ENCODE measurements around the gene TRIM42. TPM values are rescaled to one million over a fixed set of nuclear protein-coding genes. Genes with fewer than 3 reads are reported as not detected.

The TRIM42 gene
- total RNA-seq, 1 experiment from 2014 or later: not detected

GRCh38 chr3:140726066-140726465 lies 48.2 kb downstream of the TRIM42 start:
- Histone ChIP-seq H3K4me3 (ENCODE audit: low read depth, low read length, poor library complexity, severe bottlenecking) (no peak overlapping the region), H3K27ac (ENCODE audit: low read depth, low read length, poor library complexity, severe bottlenecking) (no peak overlapping the region), H3K4me1 (ENCODE audit: insufficient read depth, low read length, poor library complexity, severe bottlenecking) (no peaks in the 10 kb centered on the region), H3K36me3 (ENCODE audit: insufficient read depth, low read length, poor library complexity, severe bottlenecking) (no peaks in the 10 kb centered on the region), H3K27me3 (replicated peaks; ENCODE audit: insufficient read depth, low read depth, low read length, poor library complexity) (no peaks in the 10 kb centered on the region), H3K9me3 (ENCODE audit: low read depth, low read length, poor library complexity, severe bottlenecking) (no peaks in the 10 kb centered on the region)
- intact Hi-C loops (cut with micrococcal nuclease; ENCODE audit: unreplicated experiment): no loop called here
- BruUV-seq (replicated peaks): no TSS peak
- DNase-seq (ENCODE audit: low spot score): no peak
- CTCF ChIA-PET: no interaction called here
- TF ChIP-seq CTCF (conservative IDR thresholded peaks at IDR 0.05; ENCODE audit: low read depth, low read length) (no peak), EZH2 (IDR thresholded peaks at IDR 0.05; ENCODE audit: borderline replicate concordance, low read depth, low read length, poor library complexity, severe bottlenecking) (no peak)
- POLR2A ChIA-PET (ENCODE audit: low non-redundant PET): no interaction called here

- TF ChIP-seq EZH2 (IDR thresholded peaks at IDR 0.05; ENCODE audit: borderline replicate concordance, low read depth, low read length, poor library complexity, severe bottlenecking) (no peak), CTCF (conservative IDR thresholded peaks at IDR 0.05; ENCODE audit: low read depth, low read length) (no peak)
- no peaks in the 10 kb centered on the region for H3K36me3 ChIP-seq (ENCODE audit: insufficient read depth, low read length, poor library complexity, severe bottlenecking)
- intact Hi-C loops (cut with micrococcal nuclease; ENCODE audit: unreplicated experiment): no loop called here
- H3K4me3 ChIP-seq (ENCODE audit: low read depth, low read length, poor library complexity, severe bottlenecking): no peak overlapping the region
- no TSS peak for BruUV-seq (replicated peaks)
- CTCF ChIA-PET: no interaction called here
- POLR2A ChIA-PET (ENCODE audit: low non-redundant PET): interaction anchor here (0.5 kb wide), 1 partner anchor 14 kb away, joined by 17 read pairs; no protein-coding TSS in a partner anchor
- no peak overlapping the region for H3K27ac ChIP-seq (ENCODE audit: low read depth, low read length, poor library complexity, severe bottlenecking)
- H3K27me3 ChIP-seq (replicated peaks; ENCODE audit: insufficient read depth, low read depth, low read length, poor library complexity): no peaks in the 10 kb centered on the region
- no peak for DNase-seq (ENCODE audit: low spot score)
- H3K9me3 ChIP-seq (ENCODE audit: low read depth, low read length, poor library complexity, severe bottlenecking): no peaks in the 10 kb centered on the region
- no peaks in the 10 kb centered on the region for H3K4me1 ChIP-seq (ENCODE audit: insufficient read depth, low read length, poor library complexity, severe bottlenecking)
Observed at GRCh38 chr3:140727886-140728285, 50.0 kb downstream of the TRIM42 start.

DNA sequence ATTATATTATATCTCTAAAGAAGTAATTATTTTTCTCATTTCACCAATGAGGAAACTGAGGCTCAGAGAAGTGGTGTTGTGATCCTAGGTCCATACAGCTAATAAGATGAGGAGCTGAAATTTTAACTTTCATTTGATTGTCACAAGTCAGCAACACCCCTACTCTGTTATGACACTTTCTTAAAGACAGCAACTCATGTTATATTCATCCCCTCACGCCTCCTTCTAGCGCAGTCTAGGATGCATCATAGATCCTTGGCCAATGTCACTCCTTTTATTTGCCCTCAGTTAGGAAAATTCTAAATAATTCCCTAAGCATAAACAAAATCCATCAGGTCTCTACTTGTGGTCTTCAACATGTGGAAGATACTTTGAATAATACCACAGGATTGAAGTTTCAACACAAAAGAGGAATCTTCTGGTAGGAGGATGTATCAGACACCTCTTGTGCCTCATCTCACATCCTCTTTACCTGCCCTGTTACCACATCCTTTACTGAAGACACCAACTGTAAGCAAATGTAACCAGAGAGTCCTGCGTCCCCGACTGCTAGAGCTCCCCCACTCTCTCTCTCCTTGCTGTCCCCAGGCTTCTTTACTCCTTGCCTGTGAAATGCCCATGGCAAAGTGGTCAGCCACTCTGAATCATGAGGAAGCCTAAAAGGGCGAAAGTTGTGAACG lies 53.7 kb downstream of the TRIM42 start:
- TF ChIP-seq EZH2 (IDR thresholded peaks at IDR 0.05; ENCODE audit: borderline replicate concordance, low read depth, low read length, poor library complexity, severe bottlenecking) (no peak), CTCF (conservative IDR thresholded peaks at IDR 0.05; ENCODE audit: low read depth, low read length) (no peak)
- H3K4me3 ChIP-seq (ENCODE audit: low read depth, low read length, poor library complexity, severe bottlenecking): no peak overlapping the region
- POLR2A ChIA-PET (ENCODE audit: low non-redundant PET): no interaction called here
- H3K9me3 ChIP-seq (ENCODE audit: low read depth, low read length, poor library complexity, severe bottlenecking): no peaks in the 10 kb centered on the region
- H3K27ac ChIP-seq (ENCODE audit: low read depth, low read length, poor library complexity, severe bottlenecking): no peak overlapping the region
- intact Hi-C loops (cut with micrococcal nuclease; ENCODE audit: unreplicated experiment): no loop called here
- no peaks in the 10 kb centered on the region for H3K27me3 ChIP-seq (replicated peaks; ENCODE audit: insufficient read depth, low read depth, low read length, poor library complexity)
- CTCF ChIA-PET: no interaction called here
- DNase-seq (ENCODE audit: low spot score): no peak
- no peaks in the 10 kb centered on the region for H3K4me1 ChIP-seq (ENCODE audit: insufficient read depth, low read length, poor library complexity, severe bottlenecking)
- no peaks in the 10 kb centered on the region for H3K36me3 ChIP-seq (ENCODE audit: insufficient read depth, low read length, poor library complexity, severe bottlenecking)
- BruUV-seq (replicated peaks): no TSS peak

All from A673 (cell line).